HepG2 (cell line): ENCODE data around the gene FOXN3. TPM values are rescaled to one million over a fixed set of nuclear protein-coding genes. Genes with fewer than 3 reads are reported as not detected.

Experiments used
- ATAC-seq: fragments of 200-7000 bp; cut with Tn5 transposase; 3 replicates; pipeline ENCODE4 v1.9.1; 2020; ENCODE audit warnings: mild to moderate bottlenecking, moderate library complexity
- BruUV-seq: library from RNA; stranded (reverse); fragments of 400-500 nt; replicated peaks from 2 replicates; lab custom pipeline; 2021; lab: Mats Ljungman, UMichigan
- CTCF ChIA-PET: fragments of 300-600 bp; formaldehyde crosslinking; extraction: SDS; loops from one replicate; lab custom pipeline; 2021; ENCODE audit warnings: low total read pairs, inconsistent platforms, low intra/inter-chr PET ratio; lab: Yijun Ruan, JAX
- POLR2A ChIA-PET: fragments of 350-600 bp; sonication (Branson Sonifier 250); formaldehyde crosslinking; loops from one replicate; lab custom pipeline; 2020; ENCODE audit warnings: antibody characterized with exemption, inconsistent platforms; lab: Yijun Ruan, JAX
- DNase-seq: peaks from one replicate; pipeline ENCODE4 v3.0.0-alpha.2; 2015; ENCODE audit warnings: low spot score
- FAIRE-seq: peaks from 3 replicates; lab custom pipeline; 2011; peaks lifted over from hg19 to GRCh38; lab: Jason Lieb, UNC
- H2AFZ ChIP-seq: one replicate; pipeline ENCODE4 v1.6.1; 2011; ENCODE audit warnings: low read length, inconsistent platforms
- H3K27ac ChIP-seq: fragments of 300-600 bp; 3 replicates; pipeline ENCODE4 v1.8.0; 2011; ENCODE audit warnings: mixed run types, mild to moderate bottlenecking, mixed read lengths, low read length, inconsistent platforms; ENCODE audit not compliant: insufficient read depth; ENCODE audit errors: extremely low read length
- H3K27me3 ChIP-seq, 2 experiments: fragments of 200-600 bp in 1 of 2; 2 replicates in 1 of 2; 3 replicates in 1 of 2; pipeline versions ENCODE4 v1.6.0 to v1.8.0; 2011; ENCODE audit warnings: low read length in 2 of 2, mild to moderate bottlenecking in 2 of 2, moderate library complexity in 2 of 2, inconsistent platforms in 1 of 2; ENCODE audit not compliant: insufficient read depth in 2 of 2, control insufficient read depth in 1 of 2
- H3K36me3 ChIP-seq, 2 experiments: fragments of 200-600 bp in 1 of 2; replicated peaks in 1 of 2; 2 replicates in 1 of 2; 3 replicates in 1 of 2; pipeline versions ENCODE4 v1.5.1 to v1.8.0; 2011; ENCODE audit warnings: low read length in 2 of 2, inconsistent platforms in 1 of 2; ENCODE audit not compliant: insufficient read depth in 2 of 2, control insufficient read depth in 1 of 2
- H3K4me1 ChIP-seq: 2 replicates; pipeline ENCODE4 v1.5.1; 2012; ENCODE audit warnings: low read length, inconsistent platforms; ENCODE audit not compliant: insufficient read depth
- H3K4me2 ChIP-seq: 2 replicates; pipeline ENCODE4 v1.6.0; 2011; ENCODE audit warnings: low read depth, low read length, inconsistent platforms
- H3K4me3 ChIP-seq, 3 experiments: fragments of 200-600 bp in 1 of 3; sonication (generic), shearing (Covaris generic) in 1 of 3; replicated peaks in 1 of 3; 2 replicates each; pipeline ENCODE4 v1.5.1; 2011 to 2016; ENCODE audit warnings: low read length in 3 of 3, inconsistent platforms in 2 of 3, low read depth in 2 of 3, mild to moderate bottlenecking in 2 of 3, control low read depth in 1 of 3, mixed read lengths in 1 of 3; ENCODE audit not compliant: insufficient read depth in 1 of 3
- H3K79me2 ChIP-seq: one replicate; pipeline ENCODE4 v1.6.1; 2011; ENCODE audit warnings: low read length, inconsistent platforms; ENCODE audit not compliant: insufficient read depth
- H3K9ac ChIP-seq: 2 replicates; pipeline ENCODE4 v1.6.0; 2011; ENCODE audit warnings: mild to moderate bottlenecking, low read depth, low read length, inconsistent platforms; ENCODE audit not compliant: insufficient read depth
- H3K9me3 ChIP-seq: 2 replicates; pipeline ENCODE4 v1.5.1; 2012; ENCODE audit warnings: mild to moderate bottlenecking, low read length
- H4K20me1 ChIP-seq: 2 replicates; pipeline ENCODE4 v1.6.0; 2011; ENCODE audit warnings: inconsistent platforms, mild to moderate bottlenecking, low read length, moderate library complexity; ENCODE audit not compliant: insufficient read depth
- ARNT ChIP-seq: fragments of 450-650 bp; IDR thresholded peaks from 2 replicates; pipeline ENCODE4 v1.6.1; 2017
- HDAC1 ChIP-seq: sonication (generic); formaldehyde crosslinking; IDR thresholded peaks from 2 replicates; pipeline ENCODE4 v1.5.1; 2020; ENCODE audit warnings: mild to moderate bottlenecking, missing genetic modification reagents
- KDM5A ChIP-seq: fragments of 200-600 bp; sonication (generic); IDR thresholded peaks from 2 replicates; pipeline ENCODE4 v1.7.0; 2018; ENCODE audit warnings: antibody characterized with exemption, mild to moderate bottlenecking, low read length, borderline replicate concordance
- NR2F6 ChIP-seq, 2 experiments: IDR thresholded peaks; 2 replicates each; pipeline ENCODE4 v1.6.1; 2016; ENCODE audit warnings: antibody characterized with exemption in 1 of 2, mild to moderate bottlenecking in 1 of 2
- PAF1 ChIP-seq: IDR thresholded peaks from 2 replicates; pipeline ENCODE4 v1.6.1; 2016; ENCODE audit warnings: missing genetic modification reagents, missing compliant biosample characterization
- PCBP2 ChIP-seq: fragments of 200-400 bp; formaldehyde crosslinking; optimal IDR thresholded peaks from 2 replicates; pipeline ENCODE3; 2018; ENCODE audit warnings: low read length, low read depth; ENCODE audit not compliant: poor library complexity, severe bottlenecking
- SAP130 ChIP-seq: IDR thresholded peaks from 2 replicates; pipeline ENCODE4 v1.6.1; 2016; ENCODE audit warnings: low read depth
- SNAPC2 ChIP-seq: sonication (generic); formaldehyde crosslinking; IDR thresholded peaks from 2 replicates; pipeline ENCODE4 v1.8.1; 2022; ENCODE audit warnings: mild to moderate bottlenecking, missing genetic modification reagents
- TCF7 ChIP-seq: sonication (generic); IDR thresholded peaks from 2 replicates; pipeline ENCODE4 v1.6.1; 2016; ENCODE audit warnings: antibody characterized with exemption, low read depth
- ZBTB42 ChIP-seq: sonication (generic); formaldehyde crosslinking; IDR thresholded peaks from 2 replicates; pipeline ENCODE4 v1.5.0; 2020; ENCODE audit warnings: mild to moderate bottlenecking, missing genetic modification reagents
- ZNF251 ChIP-seq: sonication (generic); formaldehyde crosslinking; IDR thresholded peaks from 2 replicates; pipeline ENCODE4 v1.9.0; 2021; ENCODE audit warnings: mild to moderate bottlenecking, missing genetic modification reagents
- ZNF333 ChIP-seq: sonication (generic); formaldehyde crosslinking; IDR thresholded peaks from 2 replicates; pipeline ENCODE4 v1.4.0; 2020; ENCODE audit warnings: mild to moderate bottlenecking, missing genetic modification reagents, borderline replicate concordance
- ZNF350 ChIP-seq: sonication (generic); formaldehyde crosslinking; IDR thresholded peaks from 2 replicates; pipeline ENCODE4 v1.4.0; 2020; ENCODE audit warnings: mild to moderate bottlenecking, low read depth, missing genetic modification reagents, borderline replicate concordance
- ZNF644 ChIP-seq: IDR thresholded peaks from 2 replicates; pipeline ENCODE4 v1.6.1; 2016; ENCODE audit warnings: low read depth
- ZNF660 ChIP-seq: sonication (generic); formaldehyde crosslinking; IDR thresholded peaks from 2 replicates; pipeline ENCODE4 v1.5.1; 2020; ENCODE audit warnings: mild to moderate bottlenecking, low read depth, missing genetic modification reagents, borderline replicate concordance
- ZNF790 ChIP-seq: sonication (generic); formaldehyde crosslinking; IDR thresholded peaks from 2 replicates; pipeline ENCODE4 v1.8.0; 2022; ENCODE audit warnings: missing genetic modification reagents, mild to moderate bottlenecking, borderline replicate concordance
- WGBS: methylation state at CpG from one replicate; pipeline ENCODE4 v1.1.6; 2017; ENCODE audit warnings: low lambda C conversion rate; 5-methylcytosine and 5-hydroxymethylcytosine counted together
- in situ Hi-C: cut with HindIII; loops from 2 replicates; pipeline ENCODE4 v1.10.0; 2017; ENCODE audit warnings: low pct_unique_long_range_greater_than_20kb; ENCODE audit not compliant: extremely low pct_ligation_motif_present
- intact Hi-C: fragments of 100-400 bp; cut with micrococcal nuclease; formaldehyde crosslinking; loops from one replicate; pipeline ENCODE4 v1.10.0; 2022; ENCODE audit not compliant: unreplicated experiment
- polyA plus RNA-seq, 8 experiments: library from polyadenylated mRNA; depleted of rRNA in 3 of 8; stranded (reverse) in 7 of 8; unstranded in 1 of 8; fragments of >200 nt; fragmentation: Illumina TruSeq in 4 of 8; extraction: Trizol in 4 of 8; gene quantifications; 2 replicates each; pipeline versions ENCODE4 v1.2.1 to v1.2.3, GENCODE V29; 2011 to 2016; ENCODE audit warnings: low read depth in 4 of 8, missing spikeins in 1 of 8, mixed read lengths in 1 of 8; ENCODE audit not compliant: insufficient read depth in 1 of 8
- total RNA-seq, 5 experiments: library from RNA; depleted of rRNA; stranded (reverse); fragments of >200 nt; fragmentation: Illumina TruSeq; extraction: Trizol; gene quantifications; 2 replicates each; pipeline ENCODE4 v1.2.3, GENCODE V29; 2016; ENCODE audit warnings: low read depth in 1 of 5
- TF ChIP-seq, protein P1 (sequence below): sonication (generic); formaldehyde crosslinking; IDR thresholded peaks from 2 replicates; pipeline ENCODE4 v1.4.0; 2020; ENCODE audit warnings: missing genetic modification reagents
- TF ChIP-seq, protein P2 (sequence below): sonication (generic); formaldehyde crosslinking; IDR thresholded peaks from 2 replicates; pipeline ENCODE4 v1.4.0; 2020; ENCODE audit warnings: low read depth, mild to moderate bottlenecking, missing genetic modification reagents
- TF ChIP-seq, protein P3 (sequence below): sonication (generic); formaldehyde crosslinking; IDR thresholded peaks from 2 replicates; pipeline ENCODE4 v1.5.0; 2020; ENCODE audit warnings: mild to moderate bottlenecking, missing genetic modification reagents
- TF ChIP-seq, protein P4 (sequence below): sonication (generic); formaldehyde crosslinking; IDR thresholded peaks from 2 replicates; pipeline ENCODE4 v1.8.0; 2022; ENCODE audit warnings: mild to moderate bottlenecking, missing genetic modification reagents, moderate library complexity

FOXN3 gene
- total and polyA plus RNA-seq, 2 of the 13 experiments (the other 11 are each of a cell fraction or from before 2014, with no cell fraction given) = 32.4 to 70.2 TPM

DNA sequence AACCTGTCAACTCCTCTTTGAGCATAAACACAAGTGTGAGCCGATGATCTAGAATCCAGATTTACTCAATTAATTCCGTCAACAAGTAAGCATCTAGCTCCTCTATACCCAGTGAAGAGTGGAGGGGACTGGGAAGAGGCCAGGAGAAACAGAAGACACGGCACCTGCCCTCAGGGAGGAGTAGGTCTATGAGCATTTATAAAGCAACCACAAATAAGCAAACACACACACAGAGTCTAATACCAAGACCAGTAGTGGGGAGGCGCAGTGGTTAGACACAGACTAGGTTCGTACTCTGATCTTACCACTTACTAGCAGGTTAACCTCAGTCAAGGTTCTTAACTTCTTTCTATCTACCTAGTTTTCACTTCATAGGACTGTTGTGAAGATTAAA, 5.9 kb upstream of the FOXN3 start:
- H3K4me2 ChIP-seq = no peak overlapping the region
- H3K4me3 ChIP-seq = no peak overlapping the region
- H2AFZ ChIP-seq = no peak overlapping the region
- TF ChIP-seq ZBTB42 (CRISPR knock-in tag) = no peak
- TF ChIP-seq, protein P1, sequence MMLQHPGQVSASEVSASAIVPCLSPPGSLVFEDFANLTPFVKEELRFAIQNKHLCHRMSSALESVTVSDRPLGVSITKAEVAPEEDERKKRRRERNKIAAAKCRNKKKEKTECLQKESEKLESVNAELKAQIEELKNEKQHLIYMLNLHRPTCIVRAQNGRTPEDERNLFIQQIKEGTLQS (CRISPR knock-in tag) = no peak
- no peak for TF ChIP-seq SNAPC2
- no peak for TF ChIP-seq PAF1
- no peak for TF ChIP-seq NR2F6 (IDR thresholded peaks at IDR 0.05)
- TF ChIP-seq NR2F6 (CRISPR knock-in tag; IDR thresholded peaks at IDR 0.05) = no peak
- TF ChIP-seq ZNF790 (CRISPR knock-in tag) = no peak
- TF ChIP-seq PCBP2 = no peak
- no peak for TF ChIP-seq ZNF251 (CRISPR knock-in tag)
- TF ChIP-seq ZNF644 = no peak
- TF ChIP-seq, protein P2, sequence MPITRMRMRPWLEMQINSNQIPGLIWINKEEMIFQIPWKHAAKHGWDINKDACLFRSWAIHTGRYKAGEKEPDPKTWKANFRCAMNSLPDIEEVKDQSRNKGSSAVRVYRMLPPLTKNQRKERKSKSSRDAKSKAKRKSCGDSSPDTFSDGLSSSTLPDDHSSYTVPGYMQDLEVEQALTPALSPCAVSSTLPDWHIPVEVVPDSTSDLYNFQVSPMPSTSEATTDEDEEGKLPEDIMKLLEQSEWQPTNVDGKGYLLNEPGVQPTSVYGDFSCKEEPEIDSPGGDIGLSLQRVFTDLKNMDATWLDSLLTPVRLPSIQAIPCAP (CRISPR knock-in tag) = no peak
- no peak for TF ChIP-seq ZNF660 (CRISPR knock-in tag)
- TF ChIP-seq HDAC1 (CRISPR knock-in tag) = no peak
- no peak for TF ChIP-seq ZNF333 (CRISPR knock-in tag)
- TF ChIP-seq, protein P3, sequence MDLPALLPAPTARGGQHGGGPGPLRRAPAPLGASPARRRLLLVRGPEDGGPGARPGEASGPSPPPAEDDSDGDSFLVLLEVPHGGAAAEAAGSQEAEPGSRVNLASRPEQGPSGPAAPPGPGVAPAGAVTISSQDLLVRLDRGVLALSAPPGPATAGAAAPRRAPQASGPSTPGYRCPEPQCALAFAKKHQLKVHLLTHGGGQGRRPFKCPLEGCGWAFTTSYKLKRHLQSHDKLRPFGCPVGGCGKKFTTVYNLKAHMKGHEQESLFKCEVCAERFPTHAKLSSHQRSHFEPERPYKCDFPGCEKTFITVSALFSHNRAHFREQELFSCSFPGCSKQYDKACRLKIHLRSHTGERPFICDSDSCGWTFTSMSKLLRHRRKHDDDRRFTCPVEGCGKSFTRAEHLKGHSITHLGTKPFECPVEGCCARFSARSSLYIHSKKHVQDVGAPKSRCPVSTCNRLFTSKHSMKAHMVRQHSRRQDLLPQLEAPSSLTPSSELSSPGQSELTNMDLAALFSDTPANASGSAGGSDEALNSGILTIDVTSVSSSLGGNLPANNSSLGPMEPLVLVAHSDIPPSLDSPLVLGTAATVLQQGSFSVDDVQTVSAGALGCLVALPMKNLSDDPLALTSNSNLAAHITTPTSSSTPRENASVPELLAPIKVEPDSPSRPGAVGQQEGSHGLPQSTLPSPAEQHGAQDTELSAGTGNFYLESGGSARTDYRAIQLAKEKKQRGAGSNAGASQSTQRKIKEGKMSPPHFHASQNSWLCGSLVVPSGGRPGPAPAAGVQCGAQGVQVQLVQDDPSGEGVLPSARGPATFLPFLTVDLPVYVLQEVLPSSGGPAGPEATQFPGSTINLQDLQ (CRISPR knock-in tag) = no peak
- TF ChIP-seq SAP130 = no peak
- no peak for TF ChIP-seq KDM5A
- TF ChIP-seq ZNF350 (CRISPR knock-in tag) = no peak
- no peak for TF ChIP-seq TCF7
- no peak for TF ChIP-seq ARNT
- TF ChIP-seq, protein P4, sequence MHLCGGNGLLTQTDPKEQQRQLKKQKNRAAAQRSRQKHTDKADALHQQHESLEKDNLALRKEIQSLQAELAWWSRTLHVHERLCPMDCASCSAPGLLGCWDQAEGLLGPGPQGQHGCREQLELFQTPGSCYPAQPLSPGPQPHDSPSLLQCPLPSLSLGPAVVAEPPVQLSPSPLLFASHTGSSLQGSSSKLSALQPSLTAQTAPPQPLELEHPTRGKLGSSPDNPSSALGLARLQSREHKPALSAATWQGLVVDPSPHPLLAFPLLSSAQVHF (CRISPR knock-in tag) = no peak
- FAIRE-seq (no peak), DNase-seq (no peak), ATAC-seq (no peak)
- WGBS = 98% methylated on average over 5 of the region's 5 CpGs
- no peaks in the 10 kb centered on the region for H3K9me3 ChIP-seq
- H3K79me2 ChIP-seq = peaks cover 3% of the 10 kb centered on the region
- no peak overlapping the region for H3K27ac ChIP-seq
- ChIA-PET CTCF (no interaction called here), POLR2A (no interaction called here)
- H3K36me3 ChIP-seq = no peaks in the 10 kb centered on the region; a peak in 1 of 5 replicates
- intact Hi-C loops = no loop called here
- H3K4me1 ChIP-seq = peaks cover 57% of the 10 kb centered on the region
- H3K9ac ChIP-seq = no peak overlapping the region
- no peaks in the 10 kb centered on the region for H4K20me1 ChIP-seq
- in situ Hi-C loops = loop anchor here (25.0 kb wide), 1 partner anchor 489 kb away; no protein-coding TSS in a partner anchor
- no peaks in the 10 kb centered on the region for H3K27me3 ChIP-seq
- no TSS peak for BruUV-seq
